CD8-positive, alpha-beta memory T cell (primary cell): Measurements from ENCODE around the gene PDZD2. TPM values are rescaled to one million over a fixed set of nuclear protein-coding genes. Genes with fewer than 3 reads are reported as not detected.

Source experiments
- CTCF ChIA-PET: fragments of 350-600 bp; sonication (Branson Sonifier 250); formaldehyde crosslinking; loops from one replicate; lab custom pipeline; 2021; ENCODE audit warnings: antibody characterized with exemption; lab: Charles Lee
- POLR2A ChIA-PET: fragments of 350-600 bp; sonication (Branson Sonifier 250); formaldehyde crosslinking; loops from one replicate; lab custom pipeline; 2021; ENCODE audit warnings: antibody characterized with exemption; lab: Charles Lee
- DNase-seq, 5 donors: peaks; one replicate each; pipeline versions ENCODE4 v3.0.0 to v3.0.0-alpha.2; 2020 to 2022; ENCODE audit warnings: mixed read lengths in 1 of 5
- H3K27ac ChIP-seq: one replicate; pipeline ENCODE4 v1.7.0; 2013; ENCODE audit warnings: low read depth, mild to moderate bottlenecking, low read length, moderate library complexity
- H3K27me3 ChIP-seq: 2 replicates; pipeline ENCODE4 v1.7.0; 2013; ENCODE audit warnings: low read length, mild to moderate bottlenecking; ENCODE audit not compliant: insufficient read depth, poor library complexity, severe bottlenecking
- H3K36me3 ChIP-seq: 2 replicates; pipeline ENCODE4 v1.7.0; 2013; ENCODE audit warnings: mild to moderate bottlenecking, low read length, moderate library complexity; ENCODE audit not compliant: insufficient read depth
- H3K4me1 ChIP-seq: 2 replicates; pipeline ENCODE4 v1.7.0; 2013; ENCODE audit warnings: mild to moderate bottlenecking, low read length, moderate library complexity; ENCODE audit not compliant: insufficient read depth
- H3K4me3 ChIP-seq: 2 replicates; pipeline ENCODE4 v1.7.0; 2013; ENCODE audit warnings: mild to moderate bottlenecking, low read length
- H3K9me3 ChIP-seq: 2 replicates; pipeline ENCODE4 v1.7.0; 2013; ENCODE audit warnings: mild to moderate bottlenecking, low read length
- H3K27ac Mint-ChIP-seq, 8 donors: one replicate each; pipeline ENCODE4 v1.8.0; 2020 to 2021; ENCODE audit warnings: mixed read lengths in 8 of 8, mild to moderate bottlenecking in 6 of 8, inconsistent platforms in 3 of 8, moderate library complexity in 3 of 8
- H3K27me3 Mint-ChIP-seq, 2 donors: one replicate each; pipeline ENCODE4 v1.8.0; 2020 to 2021; ENCODE audit warnings: mixed read lengths in 2 of 2, mild to moderate bottlenecking in 1 of 2, moderate library complexity in 1 of 2
- H3K36me3 Mint-ChIP-seq, 3 donors: one replicate each; pipeline ENCODE4 v1.8.0; 2020 to 2021; ENCODE audit warnings: mixed read lengths in 3 of 3, inconsistent platforms in 1 of 3, mild to moderate bottlenecking in 1 of 3
- H3K4me1 Mint-ChIP-seq, 3 donors: one replicate each; pipeline ENCODE4 v1.8.0; 2020 to 2021; ENCODE audit warnings: mixed read lengths in 3 of 3, inconsistent platforms in 1 of 3, mild to moderate bottlenecking in 1 of 3
- H3K4me3 Mint-ChIP-seq, 7 donors: one replicate each; pipeline ENCODE4 v1.8.0; 2020 to 2021; ENCODE audit warnings: mixed read lengths in 7 of 7, mild to moderate bottlenecking in 6 of 7, moderate library complexity in 4 of 7, inconsistent platforms in 2 of 7
- H3K9me3 Mint-ChIP-seq, 5 donors: one replicate each; pipeline ENCODE4 v1.8.0; 2020 to 2022; ENCODE audit warnings: mixed read lengths in 5 of 5, mild to moderate bottlenecking in 3 of 5, moderate library complexity in 2 of 5, inconsistent platforms in 1 of 5
- polyA plus RNA-seq: library from polyadenylated mRNA; unstranded; fragments of 300-500 nt; fragmentation: Illumina TruSeq; gene quantifications from one replicate; pipeline ENCODE4 v1.2.3, GENCODE V29; 2021
- total RNA-seq, 2 experiments: library from RNA; stranded (reverse); gene quantifications; one replicate each; pipeline ENCODE4 v1.2.3, GENCODE V29; 2021

PDZD2 gene
- total and polyA plus RNA-seq, 3 experiments from 2014 or later: 0.15 to 0.40 (median 0.27) TPM

GRCh38 chr5:31748458-31749172 lies 109.7 kb downstream of the PDZD2 start:
- Histone ChIP-seq H3K27ac (no peak overlapping the region), H3K4me1 (no peaks in the 10 kb centered on the region), H3K27me3 (no peaks in the 10 kb centered on the region), H3K4me3 (no peak overlapping the region), H3K36me3 (no peaks in the 10 kb centered on the region), H3K9me3 (no peaks in the 10 kb centered on the region)
- POLR2A ChIA-PET: no interaction called here
- H3K36me3 Mint-ChIP-seq: no peaks in the 10 kb centered on the region
- CTCF ChIA-PET: no interaction called here
- H3K9me3 Mint-ChIP-seq: peaks cover 0 to 4% (median 2%) of the 10 kb centered on the region in 5 donors
- H3K4me1 Mint-ChIP-seq: no peaks in the 10 kb centered on the region
- no peak overlapping the region for H3K27ac Mint-ChIP-seq
- H3K27me3 Mint-ChIP-seq: peaks cover 1 to 8% of the 10 kb centered on the region in 2 donors
- DNase-seq: no peak
- no peak overlapping the region for H3K4me3 Mint-ChIP-seq

- H3K4me1 ChIP-seq: no peaks in the 10 kb centered on the region
- H3K36me3 Mint-ChIP-seq: no peaks in the 10 kb centered on the region
- peaks cover 0 to 4% (median 2%) of the 10 kb centered on the region in 5 donors for H3K9me3 Mint-ChIP-seq
- no peaks in the 10 kb centered on the region for H3K9me3 ChIP-seq
- H3K4me3 Mint-ChIP-seq: no peak overlapping the region
- CTCF ChIA-PET: no interaction called here
- POLR2A ChIA-PET: no interaction called here
- no peak overlapping the region for H3K4me3 ChIP-seq
- H3K27me3 Mint-ChIP-seq: peaks cover 1 to 8% of the 10 kb centered on the region in 2 donors
- peak overlapping the region in 1 of 8 donors; percentile 82 for H3K27ac Mint-ChIP-seq
- no peak overlapping the region for H3K27ac ChIP-seq
- H3K36me3 ChIP-seq: no peaks in the 10 kb centered on the region
- DNase-seq: no peak
- no peaks in the 10 kb centered on the region for H3K4me1 Mint-ChIP-seq
- H3K27me3 ChIP-seq: no peaks in the 10 kb centered on the region
These were observed 111.3 kb downstream of the PDZD2 start for GRCh38 chr5:31750215-31750614.

- H3K9me3 Mint-ChIP-seq: peaks cover 0 to 4% (median 2%) of the 10 kb centered on the region in 5 donors
- no peaks in the 10 kb centered on the region for H3K36me3 Mint-ChIP-seq
- ChIA-PET POLR2A (no interaction called here), CTCF (no interaction called here)
- no peak overlapping the region for H3K4me3 Mint-ChIP-seq
- H3K4me3 ChIP-seq: no peak overlapping the region
- no peaks in the 10 kb centered on the region for H3K36me3 ChIP-seq
- H3K27ac Mint-ChIP-seq: no peak overlapping the region
- H3K27ac ChIP-seq: no peak overlapping the region
- DNase-seq: no peak
- no peaks in the 10 kb centered on the region for H3K9me3 ChIP-seq
- H3K27me3 Mint-ChIP-seq: peaks cover 1 to 4% of the 10 kb centered on the region in 2 donors
- no peaks in the 10 kb centered on the region for H3K27me3 ChIP-seq
- no peaks in the 10 kb centered on the region for H3K4me1 ChIP-seq
- H3K4me1 Mint-ChIP-seq: no peaks in the 10 kb centered on the region
These were observed 112.7 kb downstream of the PDZD2 start for GRCh38 chr5:31751610-31752009.

GRCh38 chr5:31753700-31754357 lies 114.9 kb downstream of the PDZD2 start:
- H3K9me3 Mint-ChIP-seq: peaks cover 0 to 4% (median 2%) of the 10 kb centered on the region in 5 donors
- H3K4me1 ChIP-seq: no peaks in the 10 kb centered on the region
- no peak for DNase-seq
- no peaks in the 10 kb centered on the region for H3K36me3 Mint-ChIP-seq
- no peak overlapping the region for H3K27ac ChIP-seq
- no peaks in the 10 kb centered on the region for H3K36me3 ChIP-seq
- no peak overlapping the region for H3K4me3 Mint-ChIP-seq
- H3K27me3 ChIP-seq: no peaks in the 10 kb centered on the region
- peaks cover 2 to 4% of the 10 kb centered on the region in 2 donors for H3K27me3 Mint-ChIP-seq
- no peaks in the 10 kb centered on the region for H3K4me1 Mint-ChIP-seq
- H3K27ac Mint-ChIP-seq: no peak overlapping the region
- H3K4me3 ChIP-seq: no peak overlapping the region
- ChIA-PET CTCF (no interaction called here), POLR2A (no interaction called here)
- no peaks in the 10 kb centered on the region for H3K9me3 ChIP-seq

- no peak for DNase-seq
- no peaks in the 10 kb centered on the region for H3K9me3 ChIP-seq
- H3K36me3 Mint-ChIP-seq: no peaks in the 10 kb centered on the region
- no peaks in the 10 kb centered on the region for H3K4me1 ChIP-seq
- H3K36me3 ChIP-seq: no peaks in the 10 kb centered on the region
- H3K27ac ChIP-seq: no peak overlapping the region
- no peak overlapping the region for H3K4me3 Mint-ChIP-seq
- no peaks in the 10 kb centered on the region for H3K27me3 ChIP-seq
- peaks cover 2 to 4% of the 10 kb centered on the region in 2 donors for H3K27me3 Mint-ChIP-seq
- ChIA-PET CTCF (no interaction called here), POLR2A (no interaction called here)
- H3K27ac Mint-ChIP-seq: no peak overlapping the region
- peaks cover 0 to 4% (median 2%) of the 10 kb centered on the region in 5 donors for H3K9me3 Mint-ChIP-seq
- H3K4me1 Mint-ChIP-seq: no peaks in the 10 kb centered on the region
- no peak overlapping the region for H3K4me3 ChIP-seq
These were observed 115.4 kb downstream of the PDZD2 start for GRCh38 chr5:31754358-31754704.

GRCh38 chr5:31754741-31755675 lies 116.1 kb downstream of the PDZD2 start:
- Mint-ChIP-seq H3K4me3 (no peak overlapping the region), H3K27ac (peak overlapping the region in 1 of 8 donors; percentile 32), H3K4me1 (no peaks in the 10 kb centered on the region), H3K27me3 (peaks cover 2 to 4% of the 10 kb centered on the region in 2 donors), H3K36me3 (no peaks in the 10 kb centered on the region), H3K9me3 (peaks cover 0 to 4% (median 2%) of the 10 kb centered on the region in 5 donors)
- ChIA-PET CTCF (no interaction called here), POLR2A (interaction anchor here (0.6 kb wide), 2 partner anchors 31 to 37 kb away, joined by 3 to 7 read pairs; no protein-coding TSS in a partner anchor)
- H3K9me3 ChIP-seq: no peaks in the 10 kb centered on the region
- no peaks in the 10 kb centered on the region for H3K4me1 ChIP-seq
- no peak for DNase-seq
- no peaks in the 10 kb centered on the region for H3K36me3 ChIP-seq
- no peak overlapping the region for H3K27ac ChIP-seq
- no peaks in the 10 kb centered on the region for H3K27me3 ChIP-seq
- H3K4me3 ChIP-seq: no peak overlapping the region

GRCh38 chr5:31755676-31756230 lies 116.8 kb downstream of the PDZD2 start:
- POLR2A ChIA-PET: interaction anchor here (0.6 kb wide), 1 partner anchor 38 kb away, joined by 7 read pairs; no protein-coding TSS in a partner anchor
- Histone ChIP-seq H3K4me1 (no peaks in the 10 kb centered on the region), H3K27ac (no peak overlapping the region), H3K9me3 (no peaks in the 10 kb centered on the region), H3K36me3 (no peaks in the 10 kb centered on the region), H3K4me3 (no peak overlapping the region), H3K27me3 (no peaks in the 10 kb centered on the region)
- no peaks in the 10 kb centered on the region for H3K4me1 Mint-ChIP-seq
- H3K27ac Mint-ChIP-seq: no peak overlapping the region
- H3K9me3 Mint-ChIP-seq: peaks cover 0 to under 1% (median 0%) of the 10 kb centered on the region in 5 donors
- no peak overlapping the region for H3K4me3 Mint-ChIP-seq
- H3K27me3 Mint-ChIP-seq: peaks cover 2 to 4% of the 10 kb centered on the region in 2 donors
- H3K36me3 Mint-ChIP-seq: no peaks in the 10 kb centered on the region
- no peak for DNase-seq
- CTCF ChIA-PET: no interaction called here
